Measurements from ENCODE around the gene SYNGR4. TPM values are rescaled to one million over a fixed set of nuclear protein-coding genes. Genes with fewer than 3 reads are reported as not detected.
A peak's percentile ranks its signal among the peaks of the same experiment; 100 is the strongest.

SYNGR4 gene
- total RNA-seq, 4 donors from 2014 or later = not detected

DNA sequence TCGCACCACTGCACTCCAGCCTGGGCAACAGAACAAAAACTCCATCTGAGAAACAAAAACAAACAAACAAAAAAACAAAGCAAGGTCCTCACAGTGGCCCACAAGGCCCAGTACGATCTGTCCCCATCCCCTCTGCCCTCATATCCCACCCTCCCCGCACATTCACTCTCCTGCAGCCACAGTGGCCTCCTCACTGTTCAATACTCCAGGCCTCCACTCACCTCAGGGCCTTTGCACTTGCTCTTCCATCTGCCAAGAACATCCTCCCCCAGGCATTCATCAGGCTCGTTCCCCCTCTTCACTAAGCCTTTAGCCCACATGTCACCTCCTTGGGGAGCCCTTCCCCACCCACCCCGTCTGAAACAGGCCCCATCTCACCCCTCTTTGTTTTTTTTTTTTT lies 5.0 kb upstream of the SYNGR4 start:
- 94% methylated on average over 5 of the region's 5 CpGs for WGBS
- no peak overlapping the region for H3K27ac ChIP-seq
- no peaks in the 10 kb centered on the region for H3K27me3 ChIP-seq
- no peaks in the 10 kb centered on the region for H3K9me3 ChIP-seq
- TF ChIP-seq, protein P1, sequence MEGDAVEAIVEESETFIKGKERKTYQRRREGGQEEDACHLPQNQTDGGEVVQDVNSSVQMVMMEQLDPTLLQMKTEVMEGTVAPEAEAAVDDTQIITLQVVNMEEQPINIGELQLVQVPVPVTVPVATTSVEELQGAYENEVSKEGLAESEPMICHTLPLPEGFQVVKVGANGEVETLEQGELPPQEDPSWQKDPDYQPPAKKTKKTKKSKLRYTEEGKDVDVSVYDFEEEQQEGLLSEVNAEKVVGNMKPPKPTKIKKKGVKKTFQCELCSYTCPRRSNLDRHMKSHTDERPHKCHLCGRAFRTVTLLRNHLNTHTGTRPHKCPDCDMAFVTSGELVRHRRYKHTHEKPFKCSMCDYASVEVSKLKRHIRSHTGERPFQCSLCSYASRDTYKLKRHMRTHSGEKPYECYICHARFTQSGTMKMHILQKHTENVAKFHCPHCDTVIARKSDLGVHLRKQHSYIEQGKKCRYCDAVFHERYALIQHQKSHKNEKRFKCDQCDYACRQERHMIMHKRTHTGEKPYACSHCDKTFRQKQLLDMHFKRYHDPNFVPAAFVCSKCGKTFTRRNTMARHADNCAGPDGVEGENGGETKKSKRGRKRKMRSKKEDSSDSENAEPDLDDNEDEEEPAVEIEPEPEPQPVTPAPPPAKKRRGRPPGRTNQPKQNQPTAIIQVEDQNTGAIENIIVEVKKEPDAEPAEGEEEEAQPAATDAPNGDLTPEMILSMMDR (IDR thresholded peaks at IDR 0.05) = no peak
- TF ChIP-seq POLR2A (IDR thresholded peaks at IDR 0.05) (no peak), POLR2AphosphoS5 (IDR thresholded peaks at IDR 0.05) (no peak), EP300 (IDR thresholded peaks at IDR 0.05) (no peak)
- H3K4me3 ChIP-seq = no peak overlapping the region
- no peaks in the 10 kb centered on the region for H3K36me3 ChIP-seq
- DNase-seq (ENCODE audit: low spot score in 2 of 2) = no peak
- peaks cover 6% of the 10 kb centered on the region for H3K4me1 ChIP-seq

DNA sequence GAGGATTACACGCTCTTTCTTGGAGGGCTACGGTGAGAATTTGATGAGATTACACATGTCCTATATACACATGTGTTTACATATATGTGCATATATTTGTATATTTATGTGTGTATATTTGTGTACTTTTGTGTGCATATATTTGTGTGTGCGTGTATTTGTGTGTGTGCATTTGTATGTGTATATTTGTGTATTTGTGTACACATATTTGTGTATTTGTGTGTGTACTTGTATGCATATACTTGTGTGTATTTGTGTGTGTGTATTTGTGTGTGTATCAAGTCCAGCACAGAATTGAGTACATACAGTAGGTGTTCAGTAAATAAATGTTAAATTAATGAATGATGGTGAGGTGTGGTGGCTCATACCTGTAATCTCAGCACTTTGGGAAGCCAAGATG lies 2.3 kb upstream of the SYNGR4 start:
- whole genome bisulfite sequencing = 96% methylated on average over 3 of the region's 3 CpGs
- Histone ChIP-seq H3K4me1 (peaks cover 12% of the 10 kb centered on the region), H3K4me3 (no peak overlapping the region), H3K36me3 (no peaks in the 10 kb centered on the region), H3K27ac (no peak overlapping the region), H3K9me3 (no peaks in the 10 kb centered on the region), H3K27me3 (no peaks in the 10 kb centered on the region)
- TF ChIP-seq, protein P1 (IDR thresholded peaks at IDR 0.05) = no peak
- TF ChIP-seq POLR2AphosphoS5 (IDR thresholded peaks at IDR 0.05) (no peak), POLR2A (IDR thresholded peaks at IDR 0.05) (no peak), EP300 (IDR thresholded peaks at IDR 0.05) (no peak)
- no peak for DNase-seq (ENCODE audit: low spot score in 2 of 2)

DNA sequence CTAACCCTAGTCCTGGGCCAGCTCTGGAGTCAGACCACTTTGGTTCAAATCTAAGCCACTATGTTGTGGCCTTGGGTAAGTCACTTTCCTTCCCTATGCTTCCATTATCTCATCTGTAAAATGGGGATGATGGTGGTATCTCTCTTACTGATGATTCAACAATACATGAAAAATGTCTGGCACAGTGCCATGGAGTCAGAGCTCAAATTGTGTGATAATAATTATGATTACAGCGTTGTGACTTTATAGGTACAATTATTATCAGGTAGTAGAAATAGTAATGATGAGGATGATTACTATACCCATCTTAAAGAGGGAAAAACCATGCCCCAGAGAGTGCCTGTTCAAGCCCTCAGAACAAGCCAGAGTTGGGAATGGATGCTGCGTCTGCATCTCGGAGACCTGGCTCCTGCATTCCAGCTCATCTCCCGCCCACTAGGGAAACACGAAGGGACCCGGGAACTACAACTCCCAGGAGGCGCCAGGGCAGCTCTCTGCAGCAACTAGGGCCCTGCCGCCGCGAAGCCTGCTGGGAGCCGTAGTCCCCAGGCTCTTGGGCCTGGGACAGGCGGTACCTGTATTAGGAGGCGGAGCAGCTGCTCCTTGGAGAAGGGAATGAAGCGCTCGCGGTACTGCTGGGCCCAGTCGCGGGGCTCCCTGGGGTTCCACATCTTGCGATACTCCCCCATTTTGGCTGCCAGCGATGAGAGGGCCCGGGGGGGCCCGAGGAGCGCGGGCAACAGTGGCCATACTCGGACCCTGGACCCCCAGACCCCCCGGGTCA lies 1.3 kb upstream of the SYNGR4 start:
- DNase-seq (ENCODE audit: low spot score in 2 of 2) = peak; percentile 95
- no peaks in the 10 kb centered on the region for H3K36me3 ChIP-seq
- TF ChIP-seq EP300 (IDR thresholded peaks at IDR 0.05) (no peak), POLR2AphosphoS5 (IDR thresholded peaks at IDR 0.05) (peak in 1 of 3 donors; percentile 79), POLR2A (IDR thresholded peaks at IDR 0.05) (no peak)
- TF ChIP-seq, protein P1 (IDR thresholded peaks at IDR 0.05) = no peak
- H3K4me1 ChIP-seq = peaks cover 12% of the 10 kb centered on the region
- H3K4me3 ChIP-seq = peak overlapping the region; percentile 59
- H3K27me3 ChIP-seq = no peaks in the 10 kb centered on the region
- WGBS = 8% methylated on average over 6 of the region's 26 CpGs
- H3K9me3 ChIP-seq = no peaks in the 10 kb centered on the region
- H3K27ac ChIP-seq = peak overlapping the region; percentile 81

DNA sequence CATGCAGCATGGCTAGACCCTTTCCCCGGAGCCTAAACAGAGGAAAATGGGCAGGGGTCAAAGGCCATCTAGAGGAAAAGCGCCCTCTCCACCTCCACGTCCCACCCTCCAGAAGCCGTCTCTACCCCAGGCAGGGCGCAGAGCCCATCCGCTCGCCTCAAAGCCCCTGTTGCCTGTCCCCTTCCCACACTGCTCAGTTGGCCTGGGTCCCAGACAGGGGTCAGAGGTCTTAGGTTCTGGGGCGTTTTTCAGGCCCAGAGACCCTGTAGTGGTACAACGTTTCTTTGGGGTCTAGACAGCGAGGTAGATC lies 712 bp upstream of the SYNGR4 start:
- peaks cover 12% of the 10 kb centered on the region for H3K4me1 ChIP-seq

More for the DNA sequence above, 712 bp upstream of the SYNGR4 start:
- no peaks in the 10 kb centered on the region for H3K9me3 ChIP-seq
- H3K4me3 ChIP-seq = peak overlapping the region; percentile 59
- H3K27ac ChIP-seq = peak overlapping the region; percentile 81
- TF ChIP-seq, protein P1 (IDR thresholded peaks at IDR 0.05) = no peak
- TF ChIP-seq EP300 (IDR thresholded peaks at IDR 0.05) = peak; percentile 14
- peak in 1 of 2 donors; percentile 83 for DNase-seq (ENCODE audit: low spot score in 2 of 2)
- WGBS = 0% methylated on average over 10 of the region's 10 CpGs
- H3K27me3 ChIP-seq = no peaks in the 10 kb centered on the region
- H3K36me3 ChIP-seq = no peaks in the 10 kb centered on the region
